Occipital lobe (tissue), 2 donors: Measurements from ENCODE around the gene DDI1. TPM values are rescaled to one million over a fixed set of nuclear protein-coding genes. Genes with fewer than 3 reads are reported as not detected.

Source experiments
- DNase-seq: peaks from one replicate; lab custom pipeline; 2025; lab: John Stamatoyannopoulos, UW
- total RNA-seq: library from RNA; depleted of rRNA; stranded (reverse); fragments of >200 nt; gene quantifications from one replicate; pipeline ENCODE4 v1.2.3, GENCODE V29; 2014

DDI1 gene
- total RNA-seq = not detected

GRCh38 chr11:104036588-104036987, at the start of gene DDI1:
TSS of gene DDI1 (plus strand) at chr11:104036640. CDS start at chr11:104036823, 183 bp downstream.
- DNase-seq = no peak

GRCh38 chr11:103987629-103988594, 48.5 kb upstream of the DDI1 start:
- no peak for DNase-seq

- no peak for DNase-seq
Observed at GRCh38 chr11:103988595-103988969, 47.9 kb upstream of the DDI1 start.

- DNase-seq = no peak
Observed at GRCh38 chr11:103993507-103993906, 42.9 kb upstream of the DDI1 start.

- DNase-seq = no peak
Observed at GRCh38 chr11:103994094-103994493, 42.3 kb upstream of the DDI1 start.

GRCh38 chr11:103994518-103994917, 41.9 kb upstream of the DDI1 start:
- no peak for DNase-seq

- DNase-seq = no peak
Observed at GRCh38 chr11:103995896-103996295, 40.5 kb upstream of the DDI1 start.

GRCh38 chr11:103997082-103997481, 39.4 kb upstream of the DDI1 start:
- no peak for DNase-seq

- no peak for DNase-seq
Observed at GRCh38 chr11:103998826-103999508, 37.5 kb upstream of the DDI1 start.

- no peak for DNase-seq
Observed at GRCh38 chr11:104000798-104001197, 35.6 kb upstream of the DDI1 start.

GRCh38 chr11:104001561-104002056, 34.8 kb upstream of the DDI1 start:
- DNase-seq = no peak

GRCh38 chr11:104003491-104003890, 32.9 kb upstream of the DDI1 start:
- no peak for DNase-seq

GRCh38 chr11:104005234-104005855, 31.1 kb upstream of the DDI1 start:
- no peak for DNase-seq

GRCh38 chr11:104009744-104010143, 26.7 kb upstream of the DDI1 start:
- no peak for DNase-seq

GRCh38 chr11:104011044-104011443, 25.4 kb upstream of the DDI1 start:
- no peak for DNase-seq

GRCh38 chr11:104015649-104016415, 20.6 kb upstream of the DDI1 start:
- no peak for DNase-seq

- no peak for DNase-seq
Observed at GRCh38 chr11:104024572-104024971, 11.9 kb upstream of the DDI1 start.

- DNase-seq = no peak
Observed at GRCh38 chr11:104028476-104029263, 7.8 kb upstream of the DDI1 start.

GRCh38 chr11:104033134-104033533, 3.3 kb upstream of the DDI1 start:
- DNase-seq = no peak

GRCh38 chr11:104033561-104033960, 2.9 kb upstream of the DDI1 start:
- DNase-seq = no peak
